Activated CD8-positive, alpha-beta memory T cell treated with anti-CD3 and anti-CD28 coated beads, Interleukin-2, amount 50 U/mL, for 24 hours (primary cell): ENCODE results near the gene RAD52.
A peak's percentile ranks its signal among the peaks of the same experiment; 100 is the strongest.

Source experiments
- DNase-seq: peaks from one replicate; pipeline ENCODE4 v3.0.0-alpha.2; 2020; ENCODE audit errors: extremely low read depth

Gene RAD52

DNA sequence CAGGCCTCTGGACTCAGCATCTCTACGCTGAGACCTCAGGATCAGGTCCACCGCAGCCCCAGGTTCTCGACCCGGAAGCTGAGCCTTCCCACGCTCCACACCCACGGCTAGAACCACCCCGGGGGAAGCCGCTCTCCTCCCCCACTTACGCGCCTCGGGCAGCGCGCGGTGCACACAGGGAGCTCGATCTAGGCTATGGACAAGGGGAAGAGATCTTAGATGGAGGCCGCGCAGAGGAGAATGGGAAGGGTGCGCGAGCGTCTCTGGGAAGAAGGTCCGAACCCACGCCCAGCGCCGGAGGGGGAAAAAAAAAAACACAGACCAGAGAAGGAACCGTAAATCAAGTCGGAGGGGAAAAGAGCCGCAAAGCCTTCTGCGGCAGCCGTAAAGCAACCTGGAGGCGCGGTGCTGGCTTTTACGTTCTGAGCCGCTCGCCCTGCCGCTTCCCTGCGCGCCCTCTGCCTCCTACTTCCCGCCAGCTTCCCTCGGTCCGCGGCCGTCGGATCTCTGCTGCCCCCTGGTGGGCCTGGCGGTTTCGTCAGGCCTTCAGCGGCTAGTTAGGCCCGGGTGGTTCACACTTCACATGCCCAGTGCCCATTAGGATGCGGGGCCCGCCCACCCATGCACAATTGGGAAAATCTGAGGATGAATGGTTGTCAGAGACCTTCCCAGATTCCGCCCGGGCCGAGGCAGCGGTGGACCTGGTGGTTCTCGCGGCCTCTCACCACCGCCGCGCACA is at the start of gene RAD52:
RAD52 (minus strand) TSS at position 242 of the 739 bp plus-strand sequence. CDS start 16,636 bp downstream, outside the sequence.
- DNase-seq: peak; percentile 91

DNA sequence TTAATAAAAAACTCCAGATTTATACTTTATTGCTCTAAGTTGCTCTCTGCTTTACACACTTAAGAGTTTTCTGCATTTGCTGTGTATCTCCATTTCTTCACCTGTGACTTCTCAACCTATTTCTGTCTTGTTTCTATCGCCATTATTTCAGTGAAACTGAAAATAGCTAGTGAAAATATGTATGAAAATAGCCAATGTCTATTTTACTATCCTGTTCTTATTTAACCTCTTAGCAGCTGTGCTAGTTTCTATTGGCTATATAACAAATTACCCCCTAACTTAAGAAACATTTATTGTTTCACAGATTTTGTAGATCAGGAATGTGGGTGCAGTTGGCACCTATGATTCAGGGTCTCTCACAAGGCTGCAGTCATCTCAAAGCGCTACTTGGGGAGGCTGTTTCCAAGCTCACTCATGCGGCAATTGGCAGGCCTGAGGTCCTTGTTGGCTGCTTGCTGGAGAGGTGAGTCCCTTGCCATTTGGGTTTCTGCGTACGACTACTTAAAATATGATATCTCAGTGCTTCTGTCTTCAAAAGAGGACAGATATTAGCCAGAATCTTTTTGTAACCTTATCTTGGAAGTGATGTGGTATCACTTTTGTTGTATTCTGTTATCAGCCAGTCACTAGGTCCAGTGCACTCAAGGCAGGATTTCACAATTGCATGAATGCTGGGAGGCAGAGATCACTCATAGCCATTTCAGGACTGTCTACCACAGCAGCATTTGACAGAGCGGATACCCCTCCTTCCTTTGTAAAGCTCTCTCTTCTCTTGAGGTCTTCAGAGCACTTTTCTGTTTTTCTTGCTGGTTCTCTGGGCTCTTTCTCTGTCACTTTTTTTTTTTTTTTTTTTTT is 48.8 kb upstream of the RAD52 start:
- no peak for DNase-seq

DNA sequence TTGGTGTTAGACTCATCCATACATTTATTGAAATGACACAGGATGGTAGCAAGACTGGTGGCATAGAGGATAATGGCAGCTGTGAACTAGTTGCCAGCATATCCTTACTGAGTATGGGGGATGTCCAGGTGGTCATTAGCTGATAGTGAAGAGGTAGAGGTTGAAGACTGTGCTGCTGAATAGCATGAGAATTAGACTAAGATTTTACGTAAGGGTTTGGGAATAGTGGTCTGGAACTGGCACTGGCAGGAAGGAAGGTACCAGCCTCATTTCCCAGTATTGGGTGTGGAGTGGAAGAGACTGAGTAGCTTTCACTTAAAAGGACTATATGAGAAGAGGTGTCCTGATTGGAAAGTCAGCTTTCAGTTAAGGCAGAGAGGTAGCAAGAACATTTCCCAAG is 48.0 kb upstream of the RAD52 start:
- no peak for DNase-seq

DNA sequence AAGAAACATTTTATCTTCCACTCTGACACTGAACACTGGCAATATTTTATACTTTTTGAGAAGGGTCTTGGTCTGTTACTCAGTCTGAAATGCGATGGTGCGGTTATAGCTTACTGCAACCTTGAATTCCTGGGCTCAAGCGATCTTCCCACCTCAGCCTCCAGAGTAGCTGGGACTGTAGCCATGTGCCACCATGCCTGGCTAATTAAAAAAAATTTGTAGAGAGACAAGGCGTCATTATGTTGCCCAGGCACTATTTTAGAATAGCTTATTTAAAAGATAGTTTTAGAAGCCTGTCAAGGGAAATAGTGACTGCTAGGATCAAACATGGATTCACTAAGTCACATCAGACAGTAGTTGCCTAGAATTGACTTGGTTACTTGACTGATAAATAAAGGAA is 47.4 kb upstream of the RAD52 start:
- no peak for DNase-seq

DNA sequence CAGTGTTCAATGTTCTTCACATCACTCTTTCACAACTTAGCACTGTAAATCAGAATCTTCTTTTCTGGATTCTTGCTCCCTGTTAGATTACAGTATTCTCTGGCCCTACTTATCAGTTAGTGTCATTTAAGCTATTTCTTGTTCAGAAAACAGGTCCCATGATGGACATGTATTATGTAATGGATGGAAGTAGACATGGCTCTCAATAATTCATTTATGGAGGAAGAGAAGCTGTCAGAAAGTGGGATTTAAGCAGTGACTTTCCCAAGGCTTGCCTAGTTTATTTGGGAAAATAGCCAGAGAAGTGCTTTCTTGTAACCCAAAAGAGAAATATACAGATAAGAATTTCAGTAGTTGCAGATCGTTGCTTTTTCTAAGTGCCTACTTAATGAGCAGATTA is 43.2 kb upstream of the RAD52 start:
- no peak for DNase-seq

DNA sequence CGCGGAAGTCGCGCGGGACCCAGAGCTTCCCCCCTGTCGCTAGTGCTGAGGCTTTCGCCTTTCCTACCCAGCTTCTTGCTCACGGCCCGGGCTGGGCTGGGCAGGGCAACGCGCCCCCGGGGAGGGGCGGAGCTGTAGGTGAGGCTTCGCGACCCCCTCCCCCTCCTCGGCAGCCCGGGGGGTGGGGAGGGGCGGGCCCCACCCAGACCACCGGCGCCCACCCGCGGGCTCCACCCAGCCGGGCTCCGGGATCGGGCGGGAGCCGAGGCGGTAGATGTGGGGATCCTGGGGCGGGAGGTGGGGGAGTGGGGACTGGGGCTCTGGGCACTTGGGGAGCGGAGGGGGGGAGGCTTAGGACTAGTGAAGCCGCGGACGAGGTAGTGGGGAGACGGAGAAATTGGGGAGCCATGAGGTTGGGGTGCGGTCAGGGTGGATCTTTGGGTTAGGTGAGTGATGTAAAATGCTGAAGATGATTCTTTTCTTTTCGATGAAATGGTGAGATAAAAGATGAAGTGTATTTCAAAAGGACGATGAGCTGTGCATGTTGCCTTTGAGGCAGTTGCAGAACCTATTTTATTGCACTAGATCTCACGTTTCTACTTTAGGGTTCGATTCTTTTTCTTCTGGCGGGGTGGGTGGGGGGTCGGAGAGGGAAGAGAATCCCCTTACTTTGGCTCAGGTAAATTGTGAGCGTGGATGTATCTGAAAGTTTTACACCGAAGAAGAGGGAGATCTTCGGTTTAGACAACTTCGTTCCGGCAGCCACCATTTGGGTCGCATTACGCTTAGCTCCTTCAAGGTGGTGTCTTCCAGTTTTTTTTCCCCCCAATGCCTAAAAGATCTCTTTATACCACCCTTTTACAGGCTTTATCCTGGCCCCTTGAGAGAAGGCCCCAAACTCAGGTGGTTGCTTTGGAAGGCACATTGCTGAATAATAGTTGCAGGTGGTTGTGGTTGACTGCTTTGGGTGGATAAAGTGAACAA is 42.1 kb upstream of the RAD52 start:
- peak; percentile 5 for DNase-seq

DNA sequence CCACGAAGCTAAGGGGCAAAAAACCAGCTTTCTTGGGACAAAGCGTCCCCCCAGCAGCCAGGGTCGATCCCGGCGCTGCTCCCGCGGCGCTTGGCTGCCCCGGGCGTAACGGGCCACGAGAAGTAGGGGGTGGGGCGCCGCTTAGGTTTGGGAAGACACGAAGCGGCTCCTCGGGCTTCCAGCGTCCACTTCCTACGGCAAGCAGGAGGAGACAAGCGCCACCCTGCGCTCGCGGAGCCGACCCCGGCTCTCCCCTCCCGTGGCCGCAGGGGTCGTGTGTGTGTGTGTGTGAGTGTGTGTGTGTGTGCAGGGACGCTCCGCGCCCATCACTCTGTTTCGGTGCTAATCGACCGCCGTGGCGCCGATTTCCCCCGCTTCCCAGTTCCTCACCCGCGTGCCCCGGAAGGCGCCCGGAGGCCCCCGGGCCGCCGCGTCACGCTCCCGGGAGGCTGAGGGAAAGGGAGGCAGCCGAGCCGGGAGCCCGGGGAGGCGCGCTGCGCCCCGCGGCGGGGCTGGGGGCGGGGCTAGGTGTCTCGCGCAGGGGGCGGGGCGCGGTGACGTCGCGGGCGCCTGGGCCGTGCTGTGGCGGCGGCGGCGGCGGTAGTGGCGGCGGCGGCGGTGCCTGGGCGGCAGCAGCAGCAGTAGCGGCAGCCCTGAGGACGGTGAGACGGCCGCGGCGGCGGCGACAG is 41.3 kb upstream of the RAD52 start, which contains the start of gene ERC1:
ERC1 (plus strand) TSS at position 563 of the 689 bp plus-strand sequence. CDS start 36,681 bp downstream, outside the sequence.
- DNase-seq: peak; percentile 52

DNA sequence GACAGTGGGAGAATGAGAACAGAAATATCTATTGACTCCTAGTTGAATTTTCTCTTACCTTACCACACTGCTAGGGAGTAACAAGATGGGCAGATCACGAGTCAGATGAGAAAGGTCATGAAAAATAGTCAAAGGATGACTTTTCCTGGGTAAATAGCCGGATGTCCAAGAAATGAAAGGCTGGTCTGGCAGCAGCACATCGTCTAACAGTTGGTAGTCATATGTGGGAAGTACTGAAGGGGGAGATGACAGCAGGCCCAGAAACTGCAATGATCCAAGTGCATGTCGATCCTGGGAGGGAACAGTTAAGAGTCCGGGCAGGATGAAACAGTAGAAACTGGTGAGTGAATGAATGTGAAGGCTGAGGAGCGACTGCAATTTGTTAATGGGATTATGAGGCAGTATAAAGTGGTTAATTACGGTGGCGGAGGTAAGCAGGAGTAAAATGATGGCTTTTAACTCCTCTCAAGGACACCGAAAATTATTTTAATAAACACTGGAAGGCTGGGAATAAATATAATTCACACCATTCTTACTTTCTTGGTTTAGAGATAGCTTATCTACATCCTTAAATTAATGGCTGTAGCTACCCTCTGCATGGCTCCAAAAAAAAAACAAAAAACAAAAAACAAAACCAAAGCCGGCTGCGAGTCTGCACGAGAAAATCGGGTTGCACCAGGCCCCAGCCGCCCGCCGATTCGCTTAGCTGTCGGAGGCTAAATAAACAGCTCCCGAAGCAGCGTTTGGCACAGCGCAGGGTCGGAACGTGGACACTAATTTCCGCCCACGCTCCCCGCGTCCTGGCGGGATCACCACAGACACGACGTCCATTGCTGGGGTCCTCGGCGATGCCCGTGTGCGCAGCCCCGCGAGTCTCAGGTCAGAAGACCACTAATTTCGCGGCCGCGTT is 40.5 kb upstream of the RAD52 start:
- DNase-seq: peak; percentile 6

DNA sequence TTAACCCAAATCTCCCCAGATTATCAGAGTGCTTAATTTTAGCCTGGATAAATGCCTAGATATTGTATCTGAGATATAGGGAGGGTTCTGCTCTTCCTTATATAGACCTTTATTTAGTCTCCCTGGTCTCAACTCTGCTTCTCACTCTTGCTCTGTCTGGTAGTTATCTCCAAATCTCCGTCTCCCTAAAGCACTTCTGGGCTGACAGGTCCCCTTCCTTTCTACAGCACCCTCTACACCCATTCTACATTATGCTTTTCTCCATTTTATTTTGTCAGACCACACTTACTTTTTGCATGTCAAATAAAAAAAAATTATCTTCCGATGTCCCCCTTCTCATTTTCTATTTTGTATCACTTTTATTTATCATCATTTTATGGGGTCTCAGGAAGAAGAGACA is 39.6 kb upstream of the RAD52 start:
- DNase-seq: no peak

DNA sequence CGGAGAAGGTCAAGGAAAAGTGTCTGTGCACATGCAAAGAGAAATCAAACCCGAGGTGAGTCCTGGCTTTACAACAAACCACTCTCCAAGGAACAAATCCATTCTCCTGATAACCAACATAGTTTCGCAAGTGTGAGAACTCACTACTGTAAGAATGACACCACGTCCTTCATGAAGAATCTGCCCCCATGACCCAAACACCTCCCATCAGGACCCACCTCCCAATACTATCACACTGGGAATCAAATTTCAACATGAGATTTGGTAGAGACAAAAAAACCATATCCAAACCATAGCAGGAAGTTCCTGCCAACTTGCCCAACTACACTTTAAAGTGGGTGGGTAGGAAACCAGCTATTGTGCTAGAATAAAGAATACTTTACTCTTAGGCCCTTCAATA is 39.2 kb upstream of the RAD52 start:
- no peak for DNase-seq

DNA sequence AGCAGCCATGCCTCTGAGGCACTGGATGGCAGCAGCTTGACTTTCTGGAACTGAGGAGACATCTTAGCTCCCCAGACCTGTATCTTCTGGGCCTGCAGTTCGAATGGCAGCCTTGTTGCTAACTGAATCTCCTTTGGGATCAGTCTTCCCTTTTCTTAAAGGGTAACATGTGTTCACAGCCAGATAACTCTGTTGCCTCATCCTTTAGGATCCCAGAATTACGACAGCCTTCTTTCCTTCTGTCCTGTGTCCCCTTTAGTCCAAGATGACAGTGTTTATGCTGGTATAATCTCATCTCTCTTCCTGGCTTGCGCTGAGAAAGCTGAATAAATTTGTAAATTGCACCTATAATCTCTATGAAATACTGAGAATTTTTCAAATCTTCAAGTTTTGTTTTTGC is 32.5 kb upstream of the RAD52 start:
- DNase-seq: no peak

DNA sequence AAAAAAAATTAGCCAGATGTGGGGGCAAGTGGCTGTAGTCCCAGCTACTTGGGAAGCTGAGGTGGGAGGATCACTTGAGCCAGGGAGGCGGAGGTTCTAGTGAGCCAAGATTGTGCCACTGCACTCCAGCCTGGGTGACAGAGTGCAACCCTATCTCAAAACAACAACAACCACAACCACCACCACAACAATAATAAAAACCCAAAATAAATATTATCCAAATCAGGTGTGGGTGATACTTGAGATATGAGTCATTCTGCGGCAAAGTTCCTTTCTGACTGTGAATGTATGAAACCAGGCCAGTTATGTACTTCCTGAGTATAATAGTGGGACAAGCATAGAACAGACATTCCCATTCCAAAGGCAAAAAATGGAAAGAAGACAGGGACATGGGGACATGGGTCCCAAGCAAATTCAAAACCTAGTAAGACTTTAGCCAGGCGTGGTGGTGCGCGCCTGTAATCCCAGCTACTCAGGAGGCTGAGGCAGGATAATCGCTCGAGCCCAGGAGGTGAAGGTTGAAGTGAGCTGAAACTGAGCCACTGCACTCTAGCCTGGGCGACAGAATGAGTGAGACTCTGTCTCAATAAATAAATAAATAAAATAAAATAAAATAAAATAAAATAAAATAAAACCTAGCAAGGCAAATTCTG is 31.8 kb upstream of the RAD52 start:
- DNase-seq: no peak

DNA sequence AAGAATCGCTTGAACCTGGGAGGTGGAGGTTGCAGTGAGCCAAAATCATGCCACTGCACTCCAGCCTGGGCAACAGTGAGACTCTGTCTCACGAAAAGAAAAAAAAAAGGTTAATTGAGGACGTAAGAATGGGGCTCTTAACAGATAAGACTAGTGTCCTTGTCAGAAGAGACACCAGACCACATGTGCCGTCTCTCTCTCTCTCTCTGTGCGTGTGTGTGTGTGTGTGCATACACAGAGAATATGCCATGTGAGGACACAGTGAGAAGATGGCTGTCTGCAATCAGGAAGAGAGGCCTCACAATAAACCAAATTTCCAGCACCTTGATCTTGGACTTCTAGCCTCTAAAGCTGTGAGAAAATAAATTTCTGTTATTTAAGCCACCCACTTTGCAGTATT is 29.9 kb upstream of the RAD52 start:
- no peak for DNase-seq

DNA sequence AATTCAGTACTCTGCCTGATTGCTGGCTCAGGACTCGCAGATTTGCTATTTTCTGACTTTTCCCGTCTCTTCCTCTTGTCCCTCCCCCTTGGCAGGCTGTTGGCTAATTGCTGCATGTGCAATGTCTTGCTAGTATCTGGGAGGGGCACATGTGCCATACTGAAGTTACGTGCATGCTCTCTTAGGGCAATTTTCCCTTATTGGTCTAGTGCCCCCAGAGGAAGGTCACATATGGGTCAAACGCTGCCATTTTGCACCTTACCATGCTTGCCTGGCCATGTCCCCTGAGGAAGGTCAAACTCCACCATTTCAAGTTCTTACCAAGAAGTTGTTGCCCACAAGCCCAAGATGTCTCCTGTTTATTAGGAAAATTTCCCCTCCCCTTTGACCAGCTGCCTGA is 27.7 kb upstream of the RAD52 start:
- DNase-seq: no peak

DNA sequence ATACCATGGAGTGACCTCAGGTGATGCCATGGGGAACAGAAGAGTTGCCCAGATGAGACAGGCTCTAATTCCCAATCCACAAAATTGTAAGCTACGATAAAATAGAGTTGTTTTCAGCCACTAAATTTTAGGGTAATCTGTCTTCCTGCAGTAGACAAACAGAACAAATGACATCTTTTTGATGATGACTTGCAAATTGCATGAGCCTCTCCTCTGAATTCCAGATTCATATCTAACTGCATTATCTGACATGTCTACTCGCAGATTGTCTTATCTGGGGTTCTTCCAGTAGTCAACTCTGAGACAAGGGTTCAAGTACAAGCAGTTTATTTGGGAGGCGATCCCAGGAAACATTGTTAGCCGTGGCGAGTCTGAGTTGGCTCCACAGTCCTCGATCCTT is 27.1 kb upstream of the RAD52 start:
- no peak for DNase-seq

DNA sequence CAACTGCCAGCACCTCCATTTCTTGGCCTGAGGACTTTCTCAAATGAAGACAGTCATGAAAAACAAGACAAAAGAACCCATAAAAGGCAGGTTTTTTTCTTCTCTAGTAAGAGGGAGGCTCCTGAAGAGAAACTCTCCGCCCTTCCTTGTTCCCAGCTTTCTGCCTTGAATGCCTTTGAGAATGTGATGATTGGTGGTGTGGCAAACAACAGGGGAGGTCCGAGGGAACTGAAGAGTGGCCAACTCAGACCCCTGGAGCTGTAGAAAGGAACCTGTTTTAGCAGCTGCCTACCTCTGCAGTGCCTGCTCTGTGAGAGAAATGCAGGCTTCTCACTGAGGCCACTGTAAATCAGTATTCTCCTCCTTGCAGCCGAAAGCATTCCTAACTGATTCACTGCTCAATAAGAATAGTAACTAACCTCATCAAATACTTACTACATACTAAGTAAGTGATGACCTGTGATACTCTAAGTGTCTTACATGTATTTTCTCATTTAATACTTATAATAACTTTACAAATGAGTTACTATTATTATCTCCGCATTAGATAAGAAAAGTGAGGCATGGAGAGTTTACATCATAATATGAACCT is 24.9 kb upstream of the RAD52 start:
- no peak for DNase-seq

DNA sequence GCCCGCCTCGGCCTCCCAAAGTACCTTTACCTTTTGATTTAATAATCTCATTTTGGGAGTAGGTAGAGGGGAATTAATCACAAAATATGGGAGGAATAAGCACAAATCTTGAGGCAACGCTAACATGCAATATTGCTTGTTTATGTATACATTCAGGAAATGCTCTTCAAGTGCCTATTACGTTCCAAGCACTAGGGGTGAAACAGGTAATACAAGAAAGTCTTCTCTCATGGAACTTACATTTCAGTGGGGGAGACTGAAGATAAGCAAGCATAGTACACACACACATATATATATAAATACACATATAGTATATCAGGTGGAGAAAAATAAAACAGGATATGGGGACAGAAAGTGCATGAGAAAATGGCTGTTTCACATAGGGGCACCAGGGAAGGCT is 22.5 kb upstream of the RAD52 start:
- no peak for DNase-seq

DNA sequence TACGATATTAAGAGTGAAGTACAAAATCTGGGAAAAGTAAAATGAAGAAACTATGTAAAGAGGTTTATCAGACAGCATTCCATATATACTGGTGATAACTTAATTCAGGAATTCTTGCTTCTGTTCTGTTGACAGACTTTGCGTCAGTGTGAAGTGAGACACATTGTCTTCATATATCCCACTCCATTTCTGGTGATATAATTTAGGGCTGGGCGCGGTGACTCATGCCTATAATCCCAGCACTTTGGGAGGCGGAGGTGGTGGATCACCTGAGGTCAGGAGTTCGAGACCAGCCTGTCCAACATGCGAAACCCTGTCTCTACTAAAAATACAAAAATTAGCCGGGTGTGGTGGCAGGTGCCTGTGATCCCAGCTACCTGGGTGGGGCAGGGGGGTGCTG is 20.3 kb upstream of the RAD52 start:
- DNase-seq: no peak

DNA sequence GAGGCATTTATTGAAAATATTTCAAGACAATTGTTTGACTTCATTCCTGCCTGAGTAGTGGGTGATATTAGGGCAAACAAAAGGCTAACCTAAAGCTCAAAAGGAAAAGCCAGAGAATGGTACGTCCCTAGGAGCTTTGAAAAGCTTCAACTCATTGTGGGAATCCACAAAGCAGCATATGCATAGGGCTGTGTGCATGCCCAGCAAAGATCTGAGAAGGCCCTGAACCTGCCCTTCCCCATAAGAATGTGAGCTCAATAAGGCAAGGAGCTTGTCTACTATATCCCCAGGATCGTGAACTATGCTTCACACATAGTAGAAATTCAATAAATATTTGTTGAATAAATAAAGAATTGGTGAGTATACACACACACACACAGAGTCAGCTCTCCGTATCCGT is 19.1 kb upstream of the RAD52 start:
- DNase-seq: no peak
